WI38 (cell line): ENCODE measurements around the gene DNMT3B.
"Not testable (repeated sequence)": the region's sequence is repeated elsewhere in the genome, so short reads cannot be mapped to it uniquely, and the experiment has no call there.

ENCODE experiments used
- H3K4me3 ChIP-seq: 2 replicates; pipeline ENCODE4 v1.5.1; 2011; ENCODE audit warnings: low read depth, mild to moderate bottlenecking, control low read depth, low read length
- CTCF ChIP-seq: IDR thresholded peaks from 2 replicates; pipeline ENCODE4 v1.5.1; 2012; ENCODE audit warnings: low read depth, mild to moderate bottlenecking, control low read depth, low read length

Gene DNMT3B

GRCh38 chr20:32761831-32762753 lies at the start of gene DNMT3B:
Gene DNMT3B, plus strand, starts transcription at chr20:32762385. Its CDS starts 17,939 bp downstream, at chr20:32780324.
- no peak for TF ChIP-seq CTCF
- H3K4me3 ChIP-seq, result peak within 1 kb of the TSS; percentile 89

- TF ChIP-seq CTCF, result no peak
These were observed 43.3 kb upstream of the DNMT3B start for GRCh38 chr20:32718749-32719348.

GRCh38 chr20:32727683-32728082 lies 34.5 kb upstream of the DNMT3B start:
- H3K4me3 ChIP-seq, result no peak overlapping the region
- no peak for TF ChIP-seq CTCF

More at GRCh38 chr20:32718749-32719348, 43.3 kb upstream of the DNMT3B start:
- H3K4me3 ChIP-seq, result no peak overlapping the region

- not testable (repeated sequence) for H3K4me3 ChIP-seq
These were observed 33.8 kb upstream of the DNMT3B start for GRCh38 chr20:32728435-32728834.

GRCh38 chr20:32729334-32729733 lies 32.9 kb upstream of the DNMT3B start:
- not testable (repeated sequence) for H3K4me3 ChIP-seq

GRCh38 chr20:32731882-32732266 lies 30.3 kb upstream of the DNMT3B start:
- TF ChIP-seq CTCF, result no peak
- no peak overlapping the region for H3K4me3 ChIP-seq

- no peak for TF ChIP-seq CTCF
- no peak overlapping the region for H3K4me3 ChIP-seq
These were observed 24.6 kb upstream of the DNMT3B start for GRCh38 chr20:32737371-32738223.

- H3K4me3 ChIP-seq, result no peak overlapping the region
- TF ChIP-seq CTCF, result no peak
These were observed 21.0 kb upstream of the DNMT3B start for GRCh38 chr20:32741151-32741550.
